ENCODE results near the gene ECHS1.

GRCh38 chr10:133388973-133389818, 16.0 kb upstream of the ECHS1 start:
- TF ChIP-seq FOXA1 (IDR thresholded peaks at IDR 0.05) (no peak), TARDBP (IDR thresholded peaks at IDR 0.05) (no peak)

Measured in HEK293T (cell line).